ENCODE measurements around the gene AASS. TPM values are rescaled to one million over a fixed set of nuclear protein-coding genes. Genes with fewer than 3 reads are reported as not detected.

AASS gene
- total and polyA plus RNA-seq, 2 of the 8 experiments (the other 6 are each of a cell fraction or from before 2014, with no cell fraction given): 203 to 394 TPM

GRCh38 chr7:122033641-122034040 lies 110.4 kb downstream of the AASS start (continued):
- TF ChIP-seq TEAD4 (IDR thresholded peaks at IDR 0.05; ENCODE audit: low read depth, low read length) (no peak), EZH2 (IDR thresholded peaks at IDR 0.05; ENCODE audit: low read depth, low read length, severe bottlenecking) (no peak), ATF2 (IDR thresholded peaks at IDR 0.05; ENCODE audit: low read length) (no peak), JUN (IDR thresholded peaks at IDR 0.05; ENCODE audit: low read depth, low read length) (no peak), SP4 (IDR thresholded peaks at IDR 0.05; ENCODE audit: low read length) (no peak)

Measured in H1 (cell line).